ENCODE results near the gene GINS2.

GRCh38 chr16:85734311-85735017, 45.7 kb upstream of the GINS2 start:
- TF ChIP-seq POU6F1 (CRISPR knock-in tag; IDR thresholded peaks at IDR 0.05; ENCODE audit: borderline replicate concordance, low read depth) (no peak), ZNF565 (CRISPR knock-in tag; conservative IDR thresholded peaks at IDR 0.05; ENCODE audit: low read depth) (no peak), GLIS3 (CRISPR knock-in tag; IDR thresholded peaks at IDR 0.05) (no peak), ISL1 (CRISPR knock-in tag; IDR thresholded peaks at IDR 0.05) (no peak), TCF4 (CRISPR knock-in tag; IDR thresholded peaks at IDR 0.05; ENCODE audit: borderline replicate concordance) (no peak), PATZ1 (CRISPR knock-in tag; IDR thresholded peaks at IDR 0.05; ENCODE audit: borderline replicate concordance) (no peak)
